Stimulated activated CD8-positive, alpha-beta memory T cell treated with anti-CD3 and anti-CD28 coated beads, Interleukin-4, amount 100 ng/mL, for 4 hours (primary cell): ENCODE results near the gene DDC.
"Not testable (repeated sequence)": the region's sequence is repeated elsewhere in the genome, so short reads cannot be mapped to it uniquely, and the experiment has no call there.

Experiments
- DNase-seq, 2 donors: peaks; one replicate each; pipeline ENCODE4 v3.0.0-alpha.2; 2020; ENCODE audit warnings: low read depth in 2 of 2, low spot score in 1 of 2

The DDC gene

DNA sequence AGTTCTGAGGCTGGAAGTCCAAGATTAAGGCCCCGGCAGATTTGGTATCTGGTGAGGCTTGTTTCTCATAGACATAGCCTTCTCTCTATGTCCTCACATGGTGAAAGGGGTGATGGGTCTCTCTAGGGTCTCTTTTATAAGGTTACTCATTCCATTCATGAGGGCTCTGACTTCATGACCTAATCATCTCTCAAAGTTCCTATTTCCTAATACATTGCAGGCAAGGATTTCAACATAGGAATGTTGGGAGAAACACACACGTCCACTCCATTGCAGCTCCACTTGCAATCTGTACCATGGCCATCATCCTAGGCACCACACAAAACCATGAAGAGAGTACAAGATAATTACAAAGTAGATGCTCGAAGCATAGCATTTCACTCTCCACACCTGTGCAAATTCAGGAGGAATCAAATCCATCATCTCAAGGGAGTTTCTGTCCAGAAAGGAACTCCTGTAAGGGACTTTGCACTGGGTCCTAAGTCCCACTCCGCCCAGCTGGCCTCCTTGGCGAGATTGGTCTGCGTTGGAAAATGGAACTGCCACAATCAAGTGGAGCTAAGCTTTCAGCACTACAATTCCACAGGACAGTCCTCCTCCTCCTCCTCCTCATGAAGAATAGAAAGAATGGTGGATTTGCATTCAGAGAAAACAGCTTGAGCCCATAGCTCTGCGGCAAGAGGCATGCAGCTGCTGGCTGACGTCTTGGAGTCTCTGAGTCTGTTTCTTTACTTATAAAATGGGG is 8.8 kb downstream of the DDC start:
- no peak for DNase-seq

DNA sequence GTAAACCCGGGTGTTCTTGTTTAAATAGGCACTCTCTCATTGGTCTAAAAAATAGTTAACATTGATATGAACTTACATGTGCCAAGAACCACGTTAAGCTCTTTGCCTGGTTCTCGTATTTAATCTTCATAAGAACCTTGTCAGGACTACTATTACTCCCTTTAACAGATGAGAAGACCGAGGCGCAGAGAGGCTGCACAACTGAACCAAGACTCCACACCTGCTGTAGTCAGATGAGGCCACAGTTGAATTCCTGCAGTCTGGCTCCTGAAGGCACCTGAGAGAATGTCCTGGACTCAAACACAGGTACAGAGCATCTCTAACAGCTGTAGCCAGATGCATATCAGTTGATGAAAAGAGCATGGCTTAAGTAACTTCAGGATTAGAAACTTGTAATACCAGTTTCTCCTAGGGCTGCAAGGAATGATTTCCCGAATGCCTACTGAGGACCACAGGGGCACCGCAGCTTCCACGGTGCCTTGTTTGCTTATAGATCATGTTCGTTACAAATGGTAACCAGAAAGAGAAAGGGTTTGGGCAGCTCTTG is 9.5 kb downstream of the DDC start:
- DNase-seq, result no peak

DNA sequence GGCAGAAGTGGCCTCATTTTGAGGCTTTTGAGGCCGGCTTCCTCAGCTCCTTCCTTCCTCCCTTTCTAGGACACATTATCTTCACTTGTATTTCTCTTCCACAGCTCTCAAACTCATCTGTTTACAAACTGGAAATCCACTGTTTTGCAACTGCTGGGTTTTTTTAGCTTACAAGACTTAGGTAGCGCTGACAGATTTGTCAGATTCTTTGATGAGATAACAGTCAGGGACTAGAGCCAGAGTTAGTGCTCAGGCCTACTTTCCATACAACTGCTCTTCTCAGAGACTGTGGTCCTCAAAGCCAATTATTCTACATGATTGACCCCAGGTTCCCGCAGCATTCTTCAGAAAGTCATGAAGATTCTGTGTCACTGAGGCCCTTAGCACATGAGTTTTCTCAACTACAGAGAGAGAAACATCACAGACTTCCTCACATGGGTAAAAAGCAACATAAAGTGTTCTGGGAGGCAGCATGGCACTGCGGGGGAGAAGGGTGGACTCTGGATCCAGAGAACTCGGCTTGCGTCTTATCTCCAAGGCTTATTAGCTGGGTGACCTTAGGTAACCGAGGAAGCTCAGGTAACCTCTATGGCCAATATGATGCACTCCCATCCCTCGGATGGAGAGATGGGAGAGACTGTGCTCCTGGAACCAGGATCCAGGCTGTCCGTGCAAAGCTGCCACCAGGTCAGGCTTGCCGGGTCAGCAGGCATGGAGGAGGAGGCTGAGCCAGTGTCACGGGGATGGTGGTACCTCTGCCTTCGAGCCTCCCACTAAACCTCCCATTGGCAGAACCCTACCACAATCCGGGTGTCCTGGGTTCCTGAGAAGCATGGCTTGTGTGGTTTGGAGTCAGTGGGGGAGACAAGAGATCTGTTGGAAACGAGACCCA is 10.5 kb downstream of the DDC start:
- DNase-seq, result no peak

DNA sequence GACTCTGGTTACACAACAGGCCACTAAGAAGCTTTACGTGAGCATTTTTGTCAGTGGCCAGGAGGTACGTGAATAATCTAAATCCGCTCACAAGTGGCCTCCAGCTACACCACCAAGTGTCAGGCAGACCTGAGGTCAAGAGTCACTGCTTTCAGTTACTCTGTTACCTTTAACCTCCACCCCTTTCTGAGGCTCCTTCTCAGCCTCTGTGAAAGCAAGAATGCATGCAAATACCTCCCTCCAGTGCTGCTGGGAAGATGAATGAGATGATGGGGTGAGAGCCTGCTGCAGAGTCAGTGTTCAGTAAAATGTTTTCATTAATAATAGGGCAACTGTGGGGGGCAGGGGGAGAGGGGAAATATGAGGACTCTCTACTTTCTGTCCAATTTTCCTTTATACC is 11.2 kb downstream of the DDC start:
- no peak for DNase-seq

DNA sequence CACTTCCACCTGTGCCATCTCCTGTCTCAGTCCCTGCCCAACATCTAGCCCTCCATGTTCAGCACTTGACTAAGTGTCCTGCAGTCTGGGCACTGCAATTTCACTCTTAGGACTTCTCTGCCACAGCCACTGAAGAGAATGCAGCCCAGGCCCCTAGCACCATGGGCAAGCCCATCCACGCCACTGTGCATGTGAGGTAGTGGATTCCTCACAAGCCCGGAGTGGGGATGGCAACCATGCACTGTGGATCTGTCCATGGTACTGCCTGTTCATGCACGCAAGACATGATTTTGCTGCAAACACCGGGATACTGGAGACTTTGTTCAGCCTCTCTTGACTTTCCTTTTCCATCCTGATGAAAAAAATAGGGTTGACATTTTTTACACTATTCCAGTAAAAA is 12.3 kb downstream of the DDC start:
- DNase-seq, result no peak

DNA sequence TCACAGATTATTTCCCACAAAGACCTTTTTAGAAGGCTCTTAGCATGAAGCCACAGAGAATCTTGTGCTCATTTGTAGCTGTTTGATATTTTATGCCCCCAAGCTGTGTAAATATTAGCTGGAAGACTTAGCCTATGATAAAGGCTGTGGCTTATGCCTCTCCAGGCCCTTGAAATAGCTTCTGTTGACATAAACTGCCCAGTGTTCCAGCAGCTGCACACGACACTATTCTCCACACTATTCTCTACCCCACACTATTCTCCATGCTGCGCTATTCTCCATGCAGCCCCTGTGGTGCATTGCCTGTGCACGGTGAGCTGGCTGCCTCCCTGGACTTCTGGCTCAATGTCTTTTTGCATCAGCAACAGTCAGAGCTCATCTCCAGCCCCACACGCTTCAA is 13.1 kb downstream of the DDC start:
- no peak for DNase-seq

DNA sequence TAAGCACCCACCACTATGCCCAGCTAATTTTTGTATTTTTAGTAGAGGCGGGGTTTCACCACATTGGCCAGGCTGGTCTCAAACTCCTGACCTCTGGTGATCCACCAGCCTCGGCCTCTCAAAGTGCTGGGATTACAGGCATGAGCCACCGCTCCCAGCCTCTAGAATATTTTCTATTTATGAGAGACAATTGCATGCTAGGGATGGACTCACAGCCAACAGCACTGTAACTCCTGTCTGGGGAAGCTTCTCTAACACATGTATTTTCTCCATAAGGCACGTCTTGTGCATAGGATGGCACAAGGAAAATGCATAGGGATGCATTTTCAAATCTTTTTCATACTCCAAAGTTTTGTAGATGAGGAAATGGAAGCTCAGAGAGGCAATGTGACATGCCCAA is 19.6 kb downstream of the DDC start:
- not testable (repeated sequence) for DNase-seq

DNA sequence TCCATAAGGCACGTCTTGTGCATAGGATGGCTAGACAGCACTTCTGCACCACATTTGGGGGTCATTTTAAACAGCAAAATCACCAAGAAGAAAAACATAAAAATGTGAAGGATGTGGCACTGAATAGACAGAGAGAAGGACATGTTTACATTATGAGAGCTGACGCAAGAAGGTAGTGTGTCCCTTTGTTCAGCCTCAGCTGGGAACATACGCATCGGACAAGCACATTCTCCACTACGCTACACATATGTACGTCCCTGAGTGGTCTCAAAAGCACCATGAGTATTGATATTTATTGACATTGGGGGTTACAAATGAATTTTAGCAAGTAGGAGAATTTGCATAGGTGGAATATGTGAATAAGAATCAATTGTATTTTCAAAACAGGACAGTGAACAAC is 20.2 kb downstream of the DDC start:
- no peak for DNase-seq

DNA sequence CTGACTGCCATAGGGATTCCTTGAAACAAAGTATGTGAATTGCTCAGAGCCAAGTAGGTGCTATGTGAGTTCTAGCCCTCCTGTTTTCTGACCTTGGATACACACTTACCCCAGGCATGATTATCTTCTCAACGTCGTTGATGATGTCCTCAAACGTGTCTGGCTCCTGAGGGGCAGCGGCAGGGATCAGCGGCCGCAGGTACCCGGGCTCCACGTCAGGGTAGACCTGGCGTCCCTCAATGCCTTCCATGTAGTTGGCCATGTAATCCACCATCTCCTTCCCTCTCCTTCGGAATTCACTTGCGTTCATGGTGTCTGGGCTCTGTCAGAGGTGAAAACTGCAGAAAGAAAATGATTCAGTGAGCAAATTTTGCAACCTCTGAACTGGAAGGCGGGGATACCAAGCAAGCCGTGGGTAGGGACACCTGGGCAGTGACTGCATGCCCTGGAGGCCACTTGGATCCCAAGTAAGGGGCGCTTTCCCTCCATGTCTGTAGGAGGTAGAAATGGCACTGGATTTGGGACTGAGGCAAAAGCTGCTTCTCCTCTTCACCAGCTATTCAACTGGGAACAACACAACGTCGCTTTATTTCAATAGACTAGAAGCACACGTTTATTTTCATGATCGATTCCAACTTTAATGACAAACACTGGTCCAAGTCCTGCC is 21.3 kb downstream of the DDC start:
- no peak for DNase-seq

DNA sequence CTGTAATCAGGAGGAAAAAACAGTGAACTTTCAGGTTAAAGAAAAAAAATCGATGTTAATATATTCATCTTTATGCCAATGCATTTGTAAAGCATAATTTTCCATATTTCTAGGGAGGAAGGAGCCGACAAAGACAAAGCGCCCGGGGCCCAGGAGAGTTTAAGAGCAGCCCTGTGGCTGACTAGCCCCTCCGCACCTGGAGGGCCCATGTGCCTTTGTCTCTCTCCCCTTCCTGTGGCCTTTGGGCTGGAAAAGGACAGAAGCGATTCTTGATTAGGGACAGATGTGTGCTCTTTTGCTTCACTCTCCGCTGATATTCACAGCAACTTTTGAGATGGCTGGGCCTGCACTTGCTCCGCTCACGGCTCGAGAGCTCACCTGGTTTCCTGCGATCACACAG is 23.1 kb downstream of the DDC start:
- no peak for DNase-seq

DNA sequence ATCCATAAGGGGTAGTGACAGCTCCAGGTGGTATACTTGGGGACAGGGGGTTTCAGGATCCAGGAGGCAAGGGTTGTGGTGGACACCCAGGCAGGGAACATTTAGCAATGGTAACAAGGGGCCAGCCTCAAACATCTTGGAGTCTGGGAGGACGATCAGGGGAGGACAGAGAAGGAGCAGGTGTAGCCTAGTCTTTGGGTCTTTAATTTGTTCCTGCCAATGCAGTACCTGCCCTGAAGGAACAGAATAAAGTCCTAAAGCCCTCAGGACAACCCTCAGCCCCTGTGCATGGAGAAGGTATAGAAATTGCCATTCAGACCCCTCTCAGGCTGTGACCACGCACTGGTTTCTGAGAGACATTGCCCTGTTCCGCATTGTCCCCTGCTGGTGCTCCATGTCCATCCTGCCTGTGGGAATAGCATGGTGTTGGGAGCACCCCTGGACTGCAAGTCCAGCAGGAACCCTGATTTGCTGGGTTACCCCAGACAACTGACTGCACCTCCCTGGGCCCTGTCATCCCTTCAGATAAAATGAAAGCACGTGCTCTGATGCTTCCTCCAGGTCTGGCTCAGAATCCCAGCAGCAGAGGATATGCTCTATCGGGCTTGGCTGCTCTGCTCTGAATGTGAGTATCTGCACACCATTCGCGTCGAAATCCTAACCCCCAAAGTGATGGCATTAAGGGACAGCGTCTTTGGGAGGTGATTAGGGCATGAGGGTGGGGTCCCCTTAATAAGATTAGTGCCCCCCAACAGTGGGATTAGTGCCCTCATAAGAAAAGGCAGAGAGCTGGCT is 24.2 kb downstream of the DDC start:
- DNase-seq, result no peak

DNA sequence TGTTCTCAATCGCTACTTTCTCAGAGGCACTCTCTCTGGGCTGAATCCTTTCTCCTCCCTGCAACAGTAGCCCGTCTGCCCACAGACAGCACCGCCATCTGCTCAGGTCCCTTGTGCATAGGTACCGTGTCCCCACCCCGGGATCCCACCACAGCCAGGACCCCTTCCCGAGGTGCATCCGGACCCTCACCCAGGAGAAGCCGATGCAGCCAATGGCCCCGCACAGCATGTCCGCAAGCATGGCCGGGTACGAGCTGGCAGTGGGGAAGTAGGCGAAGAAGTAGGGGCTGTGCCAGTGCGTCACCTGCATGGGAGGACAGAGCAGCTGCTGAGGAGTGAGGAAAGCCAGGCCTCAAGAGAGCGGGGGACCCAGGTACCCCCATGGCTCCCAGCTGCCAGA is 25.5 kb downstream of the DDC start:
- no peak for DNase-seq

DNA sequence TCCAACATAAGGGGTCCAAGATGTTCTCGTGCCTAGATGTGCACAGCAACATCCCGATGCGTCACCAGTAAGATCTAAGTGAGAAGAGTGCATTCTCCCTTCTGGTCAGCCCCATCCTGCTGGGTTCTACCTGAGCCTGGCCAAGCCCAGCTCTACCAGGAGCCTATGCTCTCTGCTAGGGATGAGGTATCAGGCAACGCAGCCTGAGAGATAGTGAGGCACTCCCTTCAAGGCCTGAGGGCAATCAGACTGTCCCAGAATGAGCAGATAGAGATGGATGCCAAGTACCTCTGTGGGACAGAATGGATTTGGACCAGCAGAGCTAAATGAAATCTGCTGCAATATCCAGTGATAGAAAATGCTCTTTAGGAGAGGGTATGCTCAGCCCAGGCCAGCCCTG is 26.7 kb downstream of the DDC start:
- no peak for DNase-seq

DNA sequence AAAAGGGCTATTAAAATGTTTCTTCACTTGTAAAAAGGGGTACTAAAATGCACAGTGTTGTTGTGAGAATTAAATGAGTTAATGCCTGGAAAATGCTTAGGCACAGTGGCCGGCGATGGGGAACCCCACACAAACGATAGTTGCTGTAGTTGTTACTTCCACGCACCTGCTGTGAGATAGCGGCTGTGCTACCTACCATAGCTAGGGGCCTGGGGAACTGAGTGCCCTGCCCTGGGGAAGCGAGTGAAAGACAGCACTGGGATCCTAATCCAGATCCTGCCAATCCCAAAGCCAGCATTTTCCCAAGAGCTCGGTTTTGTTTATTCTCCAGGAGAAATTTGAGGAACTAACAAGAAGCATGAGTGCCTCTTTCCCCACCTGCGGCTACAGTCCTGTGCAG is 27.8 kb downstream of the DDC start:
- no peak for DNase-seq

DNA sequence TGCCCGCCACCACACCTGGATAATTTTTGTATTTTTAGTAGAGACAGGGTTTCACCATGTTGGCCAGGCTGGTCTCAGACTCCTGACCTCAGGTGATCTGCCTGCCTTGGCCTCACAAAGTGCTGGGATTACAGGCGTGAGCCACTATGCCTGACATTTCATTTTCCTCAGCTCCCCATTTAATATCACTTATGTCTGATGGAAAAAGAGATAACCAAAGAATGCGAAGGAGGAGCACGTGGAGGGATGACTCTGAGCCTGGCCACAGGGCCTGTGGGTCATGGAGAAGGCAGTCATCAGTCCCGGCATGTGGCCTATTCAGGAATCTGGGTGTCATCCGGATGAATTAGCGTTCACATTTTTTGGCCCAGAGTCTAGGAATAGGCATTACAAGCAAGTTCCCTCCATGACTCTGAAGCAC is 29.9 kb downstream of the DDC start:
- not testable (repeated sequence) for DNase-seq

DNA sequence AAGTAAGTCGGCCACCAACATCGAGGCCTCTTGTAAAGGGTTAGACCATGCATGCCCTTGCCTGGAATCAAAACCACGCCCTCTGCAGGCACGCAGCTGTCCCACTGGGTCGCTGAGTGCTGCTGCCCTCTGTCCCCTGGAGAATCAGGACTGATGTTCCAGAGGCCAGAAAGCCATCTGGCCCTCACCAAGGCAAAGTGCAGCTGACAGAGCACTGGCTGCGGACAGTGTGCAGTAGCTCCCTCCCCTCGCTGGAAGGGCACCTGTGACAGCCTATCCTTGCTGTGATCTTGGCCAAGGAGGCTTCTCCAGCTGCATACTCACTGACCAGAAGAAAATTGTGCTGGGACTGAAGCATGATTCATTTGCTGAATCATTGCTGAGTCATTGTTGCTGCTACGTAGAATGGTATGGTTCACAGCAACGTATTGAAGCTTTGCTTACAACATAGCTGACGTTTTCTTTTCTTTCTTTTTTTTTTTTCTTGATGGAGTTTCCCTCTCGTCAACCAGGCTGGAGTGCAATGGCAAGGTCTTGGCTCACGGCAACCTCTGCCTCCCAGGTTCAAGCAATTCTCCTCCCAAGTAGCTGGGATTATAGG is 30.4 kb downstream of the DDC start:
- no peak for DNase-seq

DNA sequence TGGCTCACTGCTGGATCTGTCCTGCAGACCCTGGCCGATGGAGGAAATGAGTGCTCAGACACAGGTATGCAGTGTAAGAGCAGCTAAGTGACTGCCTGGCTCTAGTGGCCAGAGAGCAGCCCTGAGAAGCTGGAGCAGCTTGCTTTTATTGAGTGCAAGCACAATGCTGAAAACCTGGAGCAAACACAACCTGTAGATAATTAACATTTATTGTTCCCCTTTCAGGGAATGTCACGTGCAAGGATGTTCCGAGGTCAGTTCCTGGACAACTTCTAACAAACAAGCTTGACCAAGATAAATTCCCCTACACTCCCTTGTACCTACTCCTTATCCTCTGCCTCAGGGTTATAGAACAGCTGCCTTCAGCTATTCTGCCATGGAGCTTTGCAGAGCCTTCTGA is 31.3 kb downstream of the DDC start:
- DNase-seq, result no peak

DNA sequence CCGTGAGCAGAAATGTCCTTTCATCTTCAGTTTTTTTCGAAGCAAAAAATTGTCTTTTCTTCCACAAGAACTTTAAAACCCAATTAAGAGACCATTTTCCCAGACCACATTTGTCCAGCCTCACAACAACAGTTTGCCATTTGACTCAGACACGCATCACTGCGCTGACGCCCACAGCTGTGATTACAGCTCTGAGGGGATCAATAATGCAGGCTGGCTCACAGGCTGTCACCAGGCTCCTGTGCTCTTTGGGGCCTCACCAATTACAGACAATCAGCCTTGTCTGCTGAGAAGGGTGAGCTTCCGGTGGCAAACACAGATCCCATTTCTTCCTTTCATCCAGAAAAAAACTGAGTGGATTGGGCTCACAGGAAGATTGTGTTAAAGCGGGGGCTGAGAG is 33.3 kb downstream of the DDC start:
- DNase-seq, result no peak

DNA sequence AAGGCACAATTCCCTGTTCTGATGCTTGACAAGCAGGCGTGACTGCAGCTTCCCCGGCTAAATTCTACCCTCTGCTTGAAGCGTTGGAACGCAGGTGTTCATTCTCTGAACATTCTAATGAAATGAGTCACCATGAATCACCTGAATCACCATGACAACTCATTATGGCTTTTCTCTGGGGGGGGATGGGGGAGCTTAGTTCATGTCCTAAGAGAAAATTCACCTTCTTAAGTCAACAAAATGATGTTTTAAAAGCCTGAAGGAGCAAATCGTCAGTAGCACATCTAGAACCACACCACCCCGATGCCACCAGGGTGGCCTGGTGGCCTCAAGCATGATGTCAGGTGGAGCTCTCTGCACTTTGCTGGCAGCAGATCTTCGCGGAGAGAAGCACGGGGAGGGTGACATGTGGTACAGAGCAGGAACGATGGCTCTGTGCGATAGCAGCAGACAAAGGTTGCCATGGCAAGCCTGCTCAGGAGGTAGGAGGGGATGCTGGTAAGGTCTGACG is 33.7 kb downstream of the DDC start:
- DNase-seq, result no peak

DNA sequence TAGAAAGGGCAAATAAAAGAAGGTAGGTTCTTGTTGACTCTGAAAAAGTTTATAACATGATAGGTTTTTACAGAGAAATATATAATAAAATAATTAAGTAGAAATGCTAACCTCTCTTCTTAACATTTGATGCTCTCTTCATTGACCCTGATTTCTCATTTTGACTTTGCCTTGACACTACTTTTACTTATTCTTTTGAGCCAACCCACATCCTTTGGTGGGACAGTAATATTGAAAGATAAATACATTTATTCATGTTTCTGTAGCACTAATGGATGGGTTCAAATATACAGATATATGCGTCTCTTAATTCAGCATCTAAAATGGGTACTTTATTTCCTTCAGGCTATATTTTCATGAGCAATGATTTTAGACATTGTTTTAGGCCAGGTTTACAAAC is 34.4 kb downstream of the DDC start:
- DNase-seq, result no peak
